ENCODE results near the gene UGT2B28.
"Not testable (repeated sequence)": the region's sequence is repeated elsewhere in the genome, so short reads cannot be mapped to it uniquely, and the experiment has no call there.

DNA sequence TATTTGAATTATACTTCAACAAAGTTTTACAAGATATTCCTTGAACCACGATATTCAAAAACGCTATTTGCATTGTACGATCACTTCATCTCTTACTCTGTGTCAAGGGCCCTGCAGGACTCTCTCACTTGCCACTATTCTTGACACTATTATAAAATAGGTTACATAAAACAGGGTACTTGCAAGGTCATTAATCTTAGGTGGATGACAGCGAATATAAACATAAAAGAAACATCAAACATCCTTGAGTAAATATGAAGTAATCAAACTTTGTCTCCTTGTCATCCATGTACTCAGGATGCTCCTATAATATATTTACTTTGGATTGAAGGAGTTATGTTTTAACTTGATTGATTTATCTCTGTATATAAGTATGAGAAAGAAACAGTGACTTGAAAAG lies at the start of gene UGT2B28:
- TF ChIP-seq EZH2 (IDR thresholded peaks at IDR 0.05); POLR2AphosphoS5 (IDR thresholded peaks at IDR 0.05; ENCODE audit: borderline replicate concordance, low read depth, low read length): not testable (repeated sequence)

All from SK-N-MC (cell line).